ENCODE data around the gene ENPP3.

DNA sequence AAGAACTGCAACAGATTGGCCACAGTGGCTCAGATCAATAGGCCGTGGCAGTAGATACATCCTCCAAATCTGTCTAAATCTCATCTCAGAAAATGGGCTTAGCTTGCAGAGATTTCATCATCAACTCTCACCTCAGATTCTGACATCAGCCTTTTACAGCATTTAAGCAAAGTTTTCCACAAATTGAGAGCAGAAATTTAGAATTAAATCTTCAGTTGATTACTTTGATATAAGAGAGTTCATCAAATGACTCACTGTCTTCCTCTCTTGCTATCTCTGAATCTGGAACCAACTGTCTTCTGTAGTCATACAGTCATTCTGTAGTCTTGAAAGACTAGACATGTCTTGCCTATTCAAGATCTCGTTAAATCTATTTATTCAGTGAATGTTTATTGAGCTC is 118.9 kb downstream of the ENPP3 start:
- TF ChIP-seq CTCF (IDR thresholded peaks at IDR 0.05) (no peak), POLR2A (IDR thresholded peaks at IDR 0.05) (no peak)
